Transverse colon (tissue), 4 donors: Measurements from ENCODE around the gene EXOC3L4. TPM values are rescaled to one million over a fixed set of nuclear protein-coding genes. Genes with fewer than 3 reads are reported as not detected.

Experiments
- DNase-seq: peaks from one replicate; pipeline ENCODE4 v3.0.0-alpha.2; 2019
- H3K27ac ChIP-seq, 4 donors: fragments of 200-600 bp; sonication (generic); 2 replicates each; pipeline ENCODE4 v1.5.1; 2016 to 2018; ENCODE audit warnings: inconsistent platforms in 4 of 4
- H3K27me3 ChIP-seq: fragments of 200-600 bp; sonication (generic); 2 replicates; pipeline ENCODE4 v1.5.1; 2017; ENCODE audit warnings: inconsistent platforms
- H3K36me3 ChIP-seq, 4 donors: fragments of 200-600 bp; sonication (generic); 2 replicates each; pipeline ENCODE4 v1.5.1; 2017 to 2019; ENCODE audit warnings: inconsistent platforms in 4 of 4
- H3K4me1 ChIP-seq, 4 donors: fragments of 200-600 bp; sonication (generic); 2 replicates each; pipeline ENCODE4 v1.5.1; 2017 to 2020; ENCODE audit warnings: inconsistent platforms in 4 of 4
- H3K4me3 ChIP-seq, 4 donors: fragments of 200-600 bp; sonication (generic); 1 replicate in 1 of 4; 2 replicates in 3 of 4; pipeline versions ENCODE4 v1.5.1 to v1.6.1; 2017 to 2019; ENCODE audit warnings: inconsistent platforms in 4 of 4
- H3K9me3 ChIP-seq, 2 donors: fragments of 200-600 bp; sonication (generic); 2 replicates each; pipeline ENCODE4 v1.5.1; 2017 to 2019; ENCODE audit warnings: inconsistent platforms in 2 of 2
- EP300 ChIP-seq: sonication (generic); formaldehyde crosslinking; IDR thresholded peaks from one replicate; pipeline ENCODE4 v1.6.1; 2017; ENCODE audit warnings: antibody characterized with exemption, low read depth
- POLR2A ChIP-seq: fragments of 450-650 bp; IDR thresholded peaks from one replicate; pipeline ENCODE4 v1.6.1; 2016; ENCODE audit warnings: antibody characterized with exemption, mild to moderate bottlenecking, moderate library complexity
- POLR2AphosphoS5 ChIP-seq, 3 donors: sonication (generic); formaldehyde crosslinking; IDR thresholded peaks; one replicate each; pipeline ENCODE4 v1.6.1; 2016; ENCODE audit warnings: antibody characterized with exemption in 3 of 3
- WGBS, 2 donors: methylation state at CpG; one replicate each; pipeline ENCODE4 v1.1.5; 2018; ENCODE audit warnings: low coverage in 1 of 2; 5-methylcytosine and 5-hydroxymethylcytosine counted together
- in situ Hi-C, 4 donors: fragments of 200-750 bp; cut with MboI; loops; one replicate each; pipeline versions ENCODE4 v1.15.0 to v1.15.1; 2017; ENCODE audit warnings: low sequenced_read_pairs in 3 of 4, low pct_ligation_motif_present in 1 of 4, low pct_unique_long_range_greater_than_20kb in 1 of 4
- intact Hi-C: fragments of 100-400 bp; cut with DNase I; formaldehyde crosslinking; loops from one replicate; pipeline ENCODE4 v1.15.1; 2023; ENCODE audit warnings: low total_unique reads
- total RNA-seq, 4 donors: library from RNA; depleted of rRNA; stranded (reverse); fragments of >200 nt; gene quantifications; one replicate each; pipeline ENCODE4 v1.1.0, GENCODE V29; 2016
- TF ChIP-seq, protein P1 (sequence below), 5 experiments: fragments of 200-600 bp in 3 of 5; fragments of 450-650 bp in 2 of 5; sonication (generic) in 3 of 5; IDR thresholded peaks; 1 replicate in 2 of 5; 2 replicates in 3 of 5; pipeline ENCODE4 v1.5.1; 2016 to 2017; ENCODE audit warnings: antibody characterized with exemption in 5 of 5, inconsistent platforms in 3 of 5, mild to moderate bottlenecking in 2 of 5, moderate library complexity in 1 of 5

The EXOC3L4 gene
- total RNA-seq, 4 donors from 2014 or later, result 15.2 to 49.0 (median 30.3) TPM

DNA sequence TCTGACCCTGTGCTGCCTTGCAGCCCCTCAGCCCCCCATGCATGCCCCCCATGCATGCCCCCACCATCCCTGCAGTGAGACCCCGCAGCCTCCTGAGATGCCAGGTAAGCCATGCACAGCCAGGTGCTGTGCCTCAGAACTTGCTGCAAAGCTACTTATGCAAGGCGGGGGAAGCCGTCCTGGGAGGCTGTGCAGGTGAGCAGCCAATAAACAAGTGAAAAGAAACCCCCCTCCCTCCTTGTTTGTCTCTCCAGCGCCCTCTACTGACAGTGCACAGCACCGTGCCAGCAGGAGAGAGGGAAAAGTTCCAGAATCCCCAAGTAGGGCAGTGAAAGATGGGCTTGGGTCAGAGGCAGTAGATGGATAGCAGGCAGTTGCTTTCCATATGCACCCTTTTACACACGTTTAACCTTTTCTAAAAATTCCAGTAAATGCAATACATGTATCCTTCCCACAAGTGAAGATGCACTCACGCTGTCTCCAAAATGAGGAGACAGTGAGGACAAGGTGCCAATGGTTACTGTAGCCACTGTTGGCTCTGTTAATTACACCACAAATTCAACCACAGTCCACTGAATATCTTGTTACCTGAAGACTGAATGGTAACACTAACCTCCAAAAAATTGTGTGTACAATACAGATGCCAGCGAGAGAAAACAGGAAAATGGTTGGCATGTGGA, 46.7 kb downstream of the EXOC3L4 start:
- Histone ChIP-seq H3K27ac (no peak overlapping the region), H3K36me3 (no peaks in the 10 kb centered on the region), H3K4me1 (peaks cover 0 to 21% (median 6%) of the 10 kb centered on the region in 4 donors), H3K27me3 (peaks cover 44% of the 10 kb centered on the region), H3K4me3 (no peak overlapping the region), H3K9me3 (no peaks in the 10 kb centered on the region)
- in situ Hi-C loops (no loop called here), intact Hi-C loops (no loop called here)
- TF ChIP-seq EP300 (no peak), POLR2AphosphoS5 (IDR thresholded peaks at IDR 0.05) (no peak), POLR2A (no peak)
- TF ChIP-seq, protein P1, sequence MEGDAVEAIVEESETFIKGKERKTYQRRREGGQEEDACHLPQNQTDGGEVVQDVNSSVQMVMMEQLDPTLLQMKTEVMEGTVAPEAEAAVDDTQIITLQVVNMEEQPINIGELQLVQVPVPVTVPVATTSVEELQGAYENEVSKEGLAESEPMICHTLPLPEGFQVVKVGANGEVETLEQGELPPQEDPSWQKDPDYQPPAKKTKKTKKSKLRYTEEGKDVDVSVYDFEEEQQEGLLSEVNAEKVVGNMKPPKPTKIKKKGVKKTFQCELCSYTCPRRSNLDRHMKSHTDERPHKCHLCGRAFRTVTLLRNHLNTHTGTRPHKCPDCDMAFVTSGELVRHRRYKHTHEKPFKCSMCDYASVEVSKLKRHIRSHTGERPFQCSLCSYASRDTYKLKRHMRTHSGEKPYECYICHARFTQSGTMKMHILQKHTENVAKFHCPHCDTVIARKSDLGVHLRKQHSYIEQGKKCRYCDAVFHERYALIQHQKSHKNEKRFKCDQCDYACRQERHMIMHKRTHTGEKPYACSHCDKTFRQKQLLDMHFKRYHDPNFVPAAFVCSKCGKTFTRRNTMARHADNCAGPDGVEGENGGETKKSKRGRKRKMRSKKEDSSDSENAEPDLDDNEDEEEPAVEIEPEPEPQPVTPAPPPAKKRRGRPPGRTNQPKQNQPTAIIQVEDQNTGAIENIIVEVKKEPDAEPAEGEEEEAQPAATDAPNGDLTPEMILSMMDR (IDR thresholded peaks at IDR 0.05), result peak; percentile 43 to 54 (median 47)
- 38 to 46% methylated on average over 4 to 8 of the region's 8 CpGs for WGBS, 2 donors
- peak; percentile 63 for DNase-seq

DNA sequence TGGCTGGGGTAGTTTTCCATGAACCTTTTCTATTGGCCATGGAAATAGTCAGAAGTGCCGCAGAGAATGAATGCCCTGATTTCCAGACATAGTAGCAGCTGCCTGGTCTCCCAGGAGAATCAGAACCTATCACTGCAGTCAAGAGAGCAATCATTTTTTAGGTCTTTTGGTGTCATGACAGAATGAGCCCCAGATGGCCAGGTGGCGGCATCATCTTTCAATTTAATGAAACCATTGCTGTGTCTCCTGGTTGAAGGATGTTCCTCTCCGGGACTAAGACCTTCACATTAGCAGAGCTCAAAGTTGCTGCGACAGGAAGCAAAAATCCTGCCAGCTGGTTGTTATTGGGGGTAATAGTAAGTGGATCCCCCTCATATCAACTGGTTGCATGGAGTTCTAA, 47.5 kb downstream of the EXOC3L4 start:
- in situ Hi-C loops, result no loop called here
- Histone ChIP-seq H3K4me1 (peaks cover 0 to 21% (median 6%) of the 10 kb centered on the region in 4 donors), H3K27me3 (peaks cover 44% of the 10 kb centered on the region), H3K36me3 (no peaks in the 10 kb centered on the region), H3K27ac (no peak overlapping the region), H3K4me3 (no peak overlapping the region), H3K9me3 (no peaks in the 10 kb centered on the region)
- TF ChIP-seq, protein P1 (IDR thresholded peaks at IDR 0.05), result no peak
- no peak for TF ChIP-seq EP300
- WGBS, 2 donors, result 84 to 100% methylated on average over 1 to 4 of the region's 4 CpGs
- intact Hi-C loops, result no loop called here
- DNase-seq, result no peak

DNA sequence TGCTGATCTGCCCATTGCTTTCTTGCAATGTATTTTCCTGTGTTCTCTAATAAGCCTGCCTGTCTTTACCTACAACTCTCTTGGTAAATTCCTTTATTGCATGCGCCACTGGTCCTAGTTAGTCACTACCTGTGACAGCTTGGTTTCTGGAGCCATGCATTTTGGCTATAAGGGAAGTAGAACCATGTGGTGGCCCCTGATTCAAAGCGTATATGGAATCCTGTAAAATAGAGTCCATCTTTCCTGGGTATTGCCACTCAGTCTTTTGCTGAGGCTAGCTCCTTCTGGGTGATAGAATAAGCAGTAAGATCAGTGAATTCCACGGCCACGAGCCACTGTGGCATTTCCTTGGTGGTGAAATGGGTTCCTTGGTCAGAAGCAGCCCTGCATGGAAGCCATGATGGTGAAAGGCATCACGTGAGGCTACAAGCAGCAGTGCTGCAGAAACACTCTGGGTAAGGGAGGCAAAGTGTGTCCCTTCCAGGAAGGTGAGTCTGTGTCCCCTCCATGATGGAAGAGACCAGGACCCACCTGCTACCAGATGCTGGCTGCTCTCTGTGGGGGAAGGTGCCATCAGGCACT, 48.3 kb downstream of the EXOC3L4 start:
- intact Hi-C loops, result no loop called here
- no peak for DNase-seq

DNA sequence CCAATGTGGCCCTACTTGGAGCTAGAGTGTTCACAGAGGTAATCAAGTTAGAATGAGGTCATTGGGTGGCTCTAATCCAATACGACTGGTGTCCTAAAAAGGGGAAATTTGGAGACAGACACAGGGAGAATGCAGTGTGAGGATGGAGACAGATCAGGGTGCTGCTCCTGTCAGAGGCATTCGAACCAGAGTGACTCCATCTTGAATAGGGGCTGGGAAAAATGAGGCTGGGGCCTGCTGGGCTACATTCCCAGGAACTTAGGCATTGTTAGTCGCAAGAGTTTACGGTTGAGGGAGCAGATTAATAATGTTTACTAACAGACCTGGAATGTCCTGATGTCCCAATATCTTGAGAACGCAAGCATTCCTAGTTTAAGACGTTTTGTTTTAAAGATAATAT, 49.0 kb downstream of the EXOC3L4 start:
- DNase-seq, result no peak
- no peak overlapping the region for H3K27ac ChIP-seq
- H3K4me3 ChIP-seq, result no peak overlapping the region

More for the DNA sequence above, 48.3 kb downstream of the EXOC3L4 start:
- in situ Hi-C loops, result no loop called here
- Histone ChIP-seq H3K27me3 (peaks cover 44% of the 10 kb centered on the region), H3K4me1 (peaks cover 0 to 15% (median 6%) of the 10 kb centered on the region in 4 donors), H3K27ac (no peak overlapping the region), H3K9me3 (no peaks in the 10 kb centered on the region), H3K4me3 (no peak overlapping the region), H3K36me3 (no peaks in the 10 kb centered on the region)
- WGBS, 2 donors, result 0 to 92% methylated on average over 1 to 5 of the region's 5 CpGs
- TF ChIP-seq EP300 (no peak), POLR2A (no peak), POLR2AphosphoS5 (IDR thresholded peaks at IDR 0.05) (no peak)
- TF ChIP-seq, protein P1 (IDR thresholded peaks at IDR 0.05), result no peak

More for the DNA sequence above, 49.0 kb downstream of the EXOC3L4 start:
- in situ Hi-C loops (no loop called here), intact Hi-C loops (no loop called here)
- Histone ChIP-seq H3K36me3 (no peaks in the 10 kb centered on the region), H3K27me3 (peaks cover 40% of the 10 kb centered on the region), H3K9me3 (no peaks in the 10 kb centered on the region), H3K4me1 (peaks cover 0 to 9% (median 6%) of the 10 kb centered on the region in 4 donors)
- WGBS, 2 donors, result 25 to 78% methylated on average over 2 to 6 of the region's 6 CpGs
- no peak for TF ChIP-seq POLR2A
- TF ChIP-seq POLR2AphosphoS5 (IDR thresholded peaks at IDR 0.05), result no peak
- TF ChIP-seq, protein P1 (IDR thresholded peaks at IDR 0.05), result no peak
- no peak for TF ChIP-seq EP300
